Upper lobe of right lung (tissue), 1 donor: ENCODE results near the gene SBF1. TPM values are rescaled to one million over a fixed set of nuclear protein-coding genes. Genes with fewer than 3 reads are reported as not detected.

Experiments used
- ATAC-seq: fragments of 200-7000 bp; cut with Tn5 transposase; one replicate; pipeline ENCODE4 v1.9.1; 2020; ENCODE audit warnings: mild to moderate bottlenecking, moderate library complexity
- DNase-seq: peaks from one replicate; pipeline ENCODE4 v3.0.0-alpha.2; 2020
- H3K27ac ChIP-seq: fragments of 200-600 bp; one replicate; pipeline ENCODE4 v1.8.0; 2022
- H3K27me3 ChIP-seq: fragments of 200-600 bp; one replicate; pipeline ENCODE4 v1.8.0; 2022; ENCODE audit warnings: mild to moderate bottlenecking
- H3K36me3 ChIP-seq: fragments of 200-600 bp; one replicate; pipeline ENCODE4 v1.8.0; 2022
- H3K4me1 ChIP-seq: fragments of 200-600 bp; one replicate; pipeline ENCODE4 v1.8.0; 2022
- H3K4me3 ChIP-seq: fragments of 200-600 bp; one replicate; pipeline ENCODE4 v1.8.0; 2022; ENCODE audit warnings: mild to moderate bottlenecking
- H3K9me3 ChIP-seq: fragments of 200-600 bp; one replicate; pipeline ENCODE4 v1.8.0; 2022
- CTCF ChIP-seq: fragments of 200-600 bp; IDR thresholded peaks from one replicate; pipeline ENCODE4 v1.8.0; 2022; ENCODE audit warnings: antibody characterized with exemption
- intact Hi-C: fragments of 100-400 bp; cut with DNase I; formaldehyde crosslinking; loops from one replicate; pipeline ENCODE4 v1.11.0; 2022
- total RNA-seq: library from RNA; stranded (reverse); fragmentation: NEBNext Ultra II Directional; extraction: Animal tissue kit (Norgen Biotek cat#: 25700); gene quantifications from one replicate; pipeline ENCODE4 v1.2.1, GENCODE V29; 2021
- donor health status: DM: no; HTN: yes; CAD: no; lungs with severe emphysema.

Gene SBF1
- total RNA-seq, 1 donor from 2014 or later, result 69.4 TPM

- no peak for DNase-seq
- peak; percentile 54 for ATAC-seq
- no peak for TF ChIP-seq CTCF
- Histone ChIP-seq H3K27me3 (no peaks in the 10 kb centered on the region), H3K27ac (peak overlapping the region; percentile 60), H3K9me3 (no peaks in the 10 kb centered on the region), H3K4me1 (peaks cover 18% of the 10 kb centered on the region), H3K4me3 (no peak overlapping the region), H3K36me3 (peaks cover 69% of the 10 kb centered on the region)
- intact Hi-C loops, result no loop called here
Observed at GRCh38 chr22:50445071-50445879, 29.6 kb downstream of the SBF1 start.

GRCh38 chr22:50444663-50445062 is 30.2 kb downstream of the SBF1 start:
- Histone ChIP-seq H3K27ac (peak overlapping the region; percentile 60), H3K36me3 (peaks cover 70% of the 10 kb centered on the region), H3K4me1 (peaks cover 18% of the 10 kb centered on the region), H3K9me3 (no peaks in the 10 kb centered on the region), H3K4me3 (no peak overlapping the region), H3K27me3 (no peaks in the 10 kb centered on the region)
- peak; percentile 52 for ATAC-seq
- intact Hi-C loops, result no loop called here
- no peak for TF ChIP-seq CTCF
- DNase-seq, result no peak

GRCh38 chr22:50443801-50444625 is 30.8 kb downstream of the SBF1 start:
- ATAC-seq (peak; percentile 0), DNase-seq (no peak)
- peak overlapping the region; percentile 60 for H3K27ac ChIP-seq
- intact Hi-C loops, result no loop called here
- no peaks in the 10 kb centered on the region for H3K9me3 ChIP-seq
- H3K4me1 ChIP-seq, result peaks cover 18% of the 10 kb centered on the region
- peaks cover 74% of the 10 kb centered on the region for H3K36me3 ChIP-seq
- H3K27me3 ChIP-seq, result no peaks in the 10 kb centered on the region
- H3K4me3 ChIP-seq, result no peak overlapping the region
- no peak for TF ChIP-seq CTCF

GRCh38 chr22:50443197-50443596 is 31.6 kb downstream of the SBF1 start:
- H3K27ac ChIP-seq, result no peak overlapping the region
- intact Hi-C loops, result no loop called here
- no peak for TF ChIP-seq CTCF
- H3K36me3 ChIP-seq, result peaks cover 74% of the 10 kb centered on the region
- no peaks in the 10 kb centered on the region for H3K9me3 ChIP-seq
- DNase-seq (no peak), ATAC-seq (no peak)
- H3K27me3 ChIP-seq, result no peaks in the 10 kb centered on the region
- peaks cover 18% of the 10 kb centered on the region for H3K4me1 ChIP-seq
- no peak overlapping the region for H3K4me3 ChIP-seq

- Histone ChIP-seq H3K9me3 (no peaks in the 10 kb centered on the region), H3K27ac (no peak overlapping the region), H3K4me1 (peaks cover 18% of the 10 kb centered on the region), H3K36me3 (peaks cover 74% of the 10 kb centered on the region), H3K27me3 (no peaks in the 10 kb centered on the region), H3K4me3 (no peak overlapping the region)
- no peak for TF ChIP-seq CTCF
- DNase-seq, result no peak
- intact Hi-C loops, result no loop called here
- ATAC-seq, result no peak
Observed at GRCh38 chr22:50441428-50441993, 33.3 kb downstream of the SBF1 start.
